SK-N-SH treated with all-trans-retinoic acid at 6 μM for 48 hours (cell line): Measurements from ENCODE around the gene FARP1.

Experiments
- ATAC-seq: fragments of 200-7000 bp; cut with Tn5 transposase; 3 replicates; pipeline ENCODE4 v1.9.1; 2020; ENCODE audit warnings: mild to moderate bottlenecking, moderate library complexity
- ARNTL ChIP-seq: fragments of 450-650 bp; formaldehyde crosslinking; IDR thresholded peaks from 2 replicates; pipeline ENCODE4 v1.5.0; 2020; ENCODE audit warnings: low read depth, mild to moderate bottlenecking, moderate library complexity, borderline replicate concordance
- BACH2 ChIP-seq: fragments of 250-450 bp; sonication (Bioruptor Pico); IDR thresholded peaks from 2 replicates; pipeline ENCODE4 v1.9.0; 2021; ENCODE audit warnings: mild to moderate bottlenecking, borderline replicate concordance
- CSDC2 ChIP-seq: fragments of 250-450 bp; sonication (Bioruptor Pico); IDR thresholded peaks from 2 replicates; pipeline ENCODE4 v1.5.0; 2020; ENCODE audit warnings: mild to moderate bottlenecking, moderate library complexity
- ESRRG ChIP-seq: fragments of 250-450 bp; sonication (Bioruptor Pico); IDR thresholded peaks from 2 replicates; pipeline ENCODE4 v1.6.1; 2021; ENCODE audit warnings: mild to moderate bottlenecking
- GLIS3 ChIP-seq: fragments of 250-450 bp; sonication (Bioruptor Pico); IDR thresholded peaks from 2 replicates; pipeline ENCODE4 v1.5.0; 2020; ENCODE audit warnings: mild to moderate bottlenecking, moderate library complexity
- ISL1 ChIP-seq: fragments of 250-450 bp; sonication (Bioruptor Pico); IDR thresholded peaks from 2 replicates; pipeline ENCODE4 v2.1.2; 2022; ENCODE audit warnings: mild to moderate bottlenecking, moderate library complexity
- OSR1 ChIP-seq: fragments of 250-450 bp; sonication (Bioruptor Pico); IDR thresholded peaks from 2 replicates; pipeline ENCODE4 v1.8.0; 2022; ENCODE audit warnings: moderate library complexity, mild to moderate bottlenecking, inconsistent platforms
- PPARA ChIP-seq: fragments of 250-450 bp; sonication (Bioruptor Pico); IDR thresholded peaks from 2 replicates; pipeline ENCODE4 v1.5.0; 2020; ENCODE audit warnings: mild to moderate bottlenecking, borderline replicate concordance
- RARB ChIP-seq: fragments of 250-450 bp; sonication (Bioruptor Pico); IDR thresholded peaks from 2 replicates; pipeline ENCODE4 v1.8.0; 2021; ENCODE audit warnings: mild to moderate bottlenecking, moderate library complexity
- TCF4 ChIP-seq: fragments of 250-450 bp; sonication (Bioruptor Pico); IDR thresholded peaks from 2 replicates; pipeline ENCODE4 v1.8.0; 2021; ENCODE audit warnings: mild to moderate bottlenecking, moderate library complexity, borderline replicate concordance
- TOX ChIP-seq: fragments of 250-450 bp; sonication (Bioruptor Pico); IDR thresholded peaks from 2 replicates; pipeline ENCODE4 v1.8.0; 2021; ENCODE audit warnings: mild to moderate bottlenecking, moderate library complexity, borderline replicate concordance
- ZC3H10 ChIP-seq: fragments of 250-450 bp; sonication (Bioruptor Pico); IDR thresholded peaks from 2 replicates; pipeline ENCODE4 v1.5.1; 2021; ENCODE audit warnings: mild to moderate bottlenecking, moderate library complexity
- ZFP3 ChIP-seq: fragments of 250-450 bp; sonication (Bioruptor Pico); IDR thresholded peaks from 2 replicates; pipeline ENCODE4 v1.5.0; 2020; ENCODE audit warnings: mild to moderate bottlenecking, moderate library complexity
- ZFP30 ChIP-seq: fragments of 450-650 bp; formaldehyde crosslinking; IDR thresholded peaks from 2 replicates; pipeline ENCODE4 v1.5.0; 2022; ENCODE audit warnings: mild to moderate bottlenecking, moderate library complexity
- ZNF565 ChIP-seq: fragments of 450-650 bp; formaldehyde crosslinking; conservative IDR thresholded peaks from 2 replicates; pipeline ENCODE4 v1.5.0; 2020; ENCODE audit warnings: low read depth, mild to moderate bottlenecking, moderate library complexity
- ZNF70 ChIP-seq: fragments of 450-650 bp; formaldehyde crosslinking; IDR thresholded peaks from 2 replicates; pipeline ENCODE4 v1.5.0; 2020; ENCODE audit warnings: mild to moderate bottlenecking, moderate library complexity
- ZNF8 ChIP-seq: fragments of 450-650 bp; formaldehyde crosslinking; IDR thresholded peaks from 2 replicates; pipeline ENCODE4 v1.5.0; 2020; ENCODE audit warnings: mild to moderate bottlenecking, moderate library complexity
- TF ChIP-seq, protein P1 (sequence below): fragments of 250-450 bp; sonication (Bioruptor Pico); IDR thresholded peaks from 2 replicates; pipeline ENCODE4 v1.5.0; 2020; ENCODE audit warnings: mild to moderate bottlenecking, moderate library complexity
- TF ChIP-seq, protein P2 (sequence below): fragments of 250-450 bp; sonication (Bioruptor Pico); IDR thresholded peaks from 2 replicates; pipeline ENCODE4 v1.5.1; 2020; ENCODE audit warnings: low read depth, mild to moderate bottlenecking, moderate library complexity
- TF ChIP-seq, protein P3 (sequence below): fragments of 250-450 bp; sonication (Bioruptor Pico); IDR thresholded peaks from 2 replicates; pipeline ENCODE4 v1.8.0; 2020; ENCODE audit warnings: mild to moderate bottlenecking, moderate library complexity, borderline replicate concordance
- TF ChIP-seq, protein P4 (sequence below): fragments of 250-450 bp; sonication (Bioruptor Pico); IDR thresholded peaks from 2 replicates; pipeline ENCODE4 v1.5.1; 2021; ENCODE audit warnings: mild to moderate bottlenecking, moderate library complexity

Gene FARP1

DNA sequence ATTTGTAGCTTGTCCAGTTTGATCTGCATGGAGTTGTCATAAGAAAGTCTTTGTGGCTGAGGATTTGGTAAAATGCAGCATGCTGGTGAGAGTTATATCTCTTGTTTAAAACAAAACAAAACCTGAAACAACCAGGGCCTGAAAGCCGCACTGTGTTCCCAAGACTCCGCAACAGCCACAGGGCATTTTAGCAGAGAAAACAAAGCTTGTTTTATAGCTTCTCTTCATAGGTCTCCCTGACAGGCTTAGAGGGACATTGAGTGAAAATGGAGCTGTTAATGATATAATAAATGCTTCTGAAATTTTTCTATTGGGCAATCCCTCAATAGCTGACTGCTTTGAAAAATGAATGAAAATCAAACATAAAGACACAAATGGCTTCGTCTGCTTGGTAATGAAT is 182.8 kb downstream of the FARP1 start (continued):
- TF ChIP-seq PPARA (CRISPR knock-in tag) (no peak), ZFP30 (CRISPR knock-in tag) (no peak)
- TF ChIP-seq, protein P1, sequence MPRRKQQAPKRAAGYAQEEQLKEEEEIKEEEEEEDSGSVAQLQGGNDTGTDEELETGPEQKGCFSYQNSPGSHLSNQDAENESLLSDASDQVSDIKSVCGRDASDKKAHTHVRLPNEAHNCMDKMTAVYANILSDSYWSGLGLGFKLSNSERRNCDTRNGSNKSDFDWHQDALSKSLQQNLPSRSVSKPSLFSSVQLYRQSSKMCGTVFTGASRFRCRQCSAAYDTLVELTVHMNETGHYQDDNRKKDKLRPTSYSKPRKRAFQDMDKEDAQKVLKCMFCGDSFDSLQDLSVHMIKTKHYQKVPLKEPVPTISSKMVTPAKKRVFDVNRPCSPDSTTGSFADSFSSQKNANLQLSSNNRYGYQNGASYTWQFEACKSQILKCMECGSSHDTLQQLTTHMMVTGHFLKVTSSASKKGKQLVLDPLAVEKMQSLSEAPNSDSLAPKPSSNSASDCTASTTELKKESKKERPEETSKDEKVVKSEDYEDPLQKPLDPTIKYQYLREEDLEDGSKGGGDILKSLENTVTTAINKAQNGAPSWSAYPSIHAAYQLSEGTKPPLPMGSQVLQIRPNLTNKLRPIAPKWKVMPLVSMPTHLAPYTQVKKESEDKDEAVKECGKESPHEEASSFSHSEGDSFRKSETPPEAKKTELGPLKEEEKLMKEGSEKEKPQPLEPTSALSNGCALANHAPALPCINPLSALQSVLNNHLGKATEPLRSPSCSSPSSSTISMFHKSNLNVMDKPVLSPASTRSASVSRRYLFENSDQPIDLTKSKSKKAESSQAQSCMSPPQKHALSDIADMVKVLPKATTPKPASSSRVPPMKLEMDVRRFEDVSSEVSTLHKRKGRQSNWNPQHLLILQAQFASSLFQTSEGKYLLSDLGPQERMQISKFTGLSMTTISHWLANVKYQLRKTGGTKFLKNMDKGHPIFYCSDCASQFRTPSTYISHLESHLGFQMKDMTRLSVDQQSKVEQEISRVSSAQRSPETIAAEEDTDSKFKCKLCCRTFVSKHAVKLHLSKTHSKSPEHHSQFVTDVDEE (CRISPR knock-in tag) = no peak
- TF ChIP-seq, all 23 proteins: peak for 0

DNA sequence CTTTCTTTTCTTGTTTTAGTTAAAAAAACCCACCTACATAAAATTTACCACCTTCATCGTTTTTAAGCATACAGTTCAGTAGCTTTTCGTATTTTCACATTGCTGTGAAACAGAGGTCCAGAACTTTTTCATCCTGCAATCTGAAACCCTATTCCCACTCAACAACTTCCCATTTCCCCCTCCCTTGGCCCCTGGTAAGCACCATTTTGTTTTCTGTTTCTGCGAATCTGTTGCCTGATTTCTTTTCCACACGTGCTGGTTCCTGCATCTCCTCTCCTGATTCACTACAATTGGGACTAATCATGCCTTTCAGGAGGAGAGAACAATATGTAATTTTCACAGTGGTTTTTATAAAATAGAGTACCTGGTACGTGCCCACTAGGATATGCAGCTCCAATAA is 183.4 kb downstream of the FARP1 start:
- no peak for ATAC-seq
- TF ChIP-seq, protein P2, sequence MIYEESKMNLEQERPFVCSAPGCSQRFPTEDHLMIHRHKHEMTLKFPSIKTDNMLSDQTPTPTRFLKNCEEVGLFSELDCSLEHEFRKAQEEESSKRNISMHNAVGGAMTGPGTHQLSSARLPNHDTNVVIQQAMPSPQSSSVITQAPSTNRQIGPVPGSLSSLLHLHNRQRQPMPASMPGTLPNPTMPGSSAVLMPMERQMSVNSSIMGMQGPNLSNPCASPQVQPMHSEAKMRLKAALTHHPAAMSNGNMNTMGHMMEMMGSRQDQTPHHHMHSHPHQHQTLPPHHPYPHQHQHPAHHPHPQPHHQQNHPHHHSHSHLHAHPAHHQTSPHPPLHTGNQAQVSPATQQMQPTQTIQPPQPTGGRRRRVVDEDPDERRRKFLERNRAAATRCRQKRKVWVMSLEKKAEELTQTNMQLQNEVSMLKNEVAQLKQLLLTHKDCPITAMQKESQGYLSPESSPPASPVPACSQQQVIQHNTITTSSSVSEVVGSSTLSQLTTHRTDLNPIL = no peak
- TF ChIP-seq ARNTL (CRISPR knock-in tag) (no peak), TCF4 (CRISPR knock-in tag) (no peak), ESRRG (CRISPR knock-in tag) (no peak), CSDC2 (CRISPR knock-in tag) (no peak), ISL1 (no peak), ZFP30 (CRISPR knock-in tag) (no peak), GLIS3 (CRISPR knock-in tag) (no peak), OSR1 (CRISPR knock-in tag) (no peak)

DNA sequence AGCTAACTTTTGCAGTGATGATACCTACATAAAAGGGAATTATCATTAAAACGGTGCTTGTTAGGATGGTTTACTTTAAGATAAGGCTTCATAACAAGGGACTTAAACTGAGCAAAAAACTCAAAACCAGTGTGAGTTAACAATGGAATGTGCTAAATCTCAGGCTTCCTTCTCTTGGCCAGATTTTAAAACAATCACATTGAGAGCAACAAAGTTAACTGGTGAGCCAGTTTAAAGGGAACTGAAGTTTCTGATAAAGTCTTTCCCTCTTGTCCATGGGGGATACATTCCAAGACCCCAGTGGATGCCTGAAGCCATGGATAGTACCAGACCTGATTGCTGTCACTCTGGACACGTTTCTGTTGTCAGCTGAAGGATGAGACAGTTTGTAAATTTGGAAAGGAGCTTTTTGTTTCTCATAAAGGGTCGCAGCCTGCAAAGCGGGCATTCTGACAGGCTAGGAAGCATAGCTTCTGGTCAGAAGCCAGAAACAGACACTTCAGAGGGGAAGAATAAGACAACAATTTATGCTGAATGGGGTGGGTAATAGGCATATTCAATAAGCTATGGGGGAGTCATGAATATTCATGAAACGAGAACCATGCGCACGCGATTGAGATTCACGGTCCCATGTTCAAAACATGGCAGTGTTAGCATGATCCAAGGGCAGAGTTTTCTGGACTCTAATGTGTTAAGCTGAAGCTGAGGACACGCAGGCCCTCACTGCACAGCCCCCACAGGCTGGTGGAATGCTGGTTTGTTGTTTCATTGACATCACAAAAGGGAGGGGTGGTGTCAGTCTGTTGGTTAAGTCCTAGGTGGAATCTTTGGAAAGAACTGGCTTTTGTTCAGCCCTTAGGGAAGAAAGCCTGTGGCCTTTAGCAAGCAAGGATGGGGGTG is 184.7 kb downstream of the FARP1 start:
- no peak for ATAC-seq

DNA sequence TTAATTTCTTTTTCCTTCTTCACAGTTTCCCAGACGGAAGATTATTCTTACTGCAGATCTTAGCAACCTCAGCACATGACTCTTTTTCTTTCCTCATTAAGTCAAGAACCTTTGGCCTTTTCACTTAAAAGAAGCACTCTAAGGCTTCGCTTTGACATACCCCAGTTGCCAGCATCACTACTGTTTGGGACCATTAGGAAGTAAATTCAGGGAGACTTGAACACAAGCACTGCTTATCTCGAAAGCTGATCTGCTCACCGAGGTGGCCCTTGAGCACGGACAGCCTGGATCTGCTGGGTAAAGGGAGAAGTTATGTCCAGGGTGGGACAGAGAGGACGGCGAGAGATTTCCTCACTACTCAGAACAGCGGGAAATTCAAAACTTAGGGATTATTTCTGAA is 185.6 kb downstream of the FARP1 start:
- no peak for ATAC-seq
- TF ChIP-seq ZNF565 (CRISPR knock-in tag) = no peak
- no peak for TF ChIP-seq BACH2 (CRISPR knock-in tag)
- no peak for TF ChIP-seq GLIS3 (CRISPR knock-in tag)
- no peak for TF ChIP-seq PPARA (CRISPR knock-in tag)
- TF ChIP-seq ZFP3 (CRISPR knock-in tag) = no peak
- TF ChIP-seq RARB = no peak
- no peak for TF ChIP-seq ISL1
- no peak for TF ChIP-seq TOX
- no peak for TF ChIP-seq ZFP30 (CRISPR knock-in tag)
- TF ChIP-seq OSR1 (CRISPR knock-in tag) = no peak
- TF ChIP-seq ZC3H10 (CRISPR knock-in tag) = no peak
- TF ChIP-seq, protein P3, sequence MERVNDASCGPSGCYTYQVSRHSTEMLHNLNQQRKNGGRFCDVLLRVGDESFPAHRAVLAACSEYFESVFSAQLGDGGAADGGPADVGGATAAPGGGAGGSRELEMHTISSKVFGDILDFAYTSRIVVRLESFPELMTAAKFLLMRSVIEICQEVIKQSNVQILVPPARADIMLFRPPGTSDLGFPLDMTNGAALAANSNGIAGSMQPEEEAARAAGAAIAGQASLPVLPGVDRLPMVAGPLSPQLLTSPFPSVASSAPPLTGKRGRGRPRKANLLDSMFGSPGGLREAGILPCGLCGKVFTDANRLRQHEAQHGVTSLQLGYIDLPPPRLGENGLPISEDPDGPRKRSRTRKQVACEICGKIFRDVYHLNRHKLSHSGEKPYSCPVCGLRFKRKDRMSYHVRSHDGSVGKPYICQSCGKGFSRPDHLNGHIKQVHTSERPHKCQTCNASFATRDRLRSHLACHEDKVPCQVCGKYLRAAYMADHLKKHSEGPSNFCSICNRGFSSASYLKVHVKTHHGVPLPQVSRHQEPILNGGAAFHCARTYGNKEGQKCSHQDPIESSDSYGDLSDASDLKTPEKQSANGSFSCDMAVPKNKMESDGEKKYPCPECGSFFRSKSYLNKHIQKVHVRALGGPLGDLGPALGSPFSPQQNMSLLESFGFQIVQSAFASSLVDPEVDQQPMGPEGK (CRISPR knock-in tag) = no peak
- no peak for TF ChIP-seq ZNF8 (CRISPR knock-in tag)
- no peak for TF ChIP-seq ARNTL (CRISPR knock-in tag)
- no peak for TF ChIP-seq ZNF70 (CRISPR knock-in tag)
- no peak for TF ChIP-seq CSDC2 (CRISPR knock-in tag)

More for the DNA sequence above, 184.7 kb downstream of the FARP1 start:
- TF ChIP-seq TCF4 (CRISPR knock-in tag) = no peak

DNA sequence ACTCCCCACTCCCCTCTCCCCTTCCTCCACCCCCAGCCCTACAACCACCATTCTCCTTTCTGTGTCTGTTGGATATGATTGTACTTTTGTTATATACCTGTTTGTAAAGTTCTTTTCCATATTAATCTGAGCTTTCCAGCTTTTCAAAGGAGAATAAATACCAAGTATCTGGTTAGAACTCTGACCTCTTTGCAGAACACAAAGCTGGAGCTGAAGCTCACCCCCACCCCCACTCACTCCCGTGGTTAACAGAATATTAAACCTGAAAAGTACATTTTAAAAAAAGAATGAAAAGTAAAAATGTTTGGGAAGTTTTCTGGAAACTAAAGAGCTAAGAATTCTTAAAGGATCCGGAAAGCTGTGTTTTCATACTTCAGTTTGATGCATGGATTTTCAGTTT is 189.3 kb downstream of the FARP1 start:
- ATAC-seq = no peak
- TF ChIP-seq ZNF70 (CRISPR knock-in tag) (no peak), ZFP3 (CRISPR knock-in tag) (no peak), OSR1 (CRISPR knock-in tag) (no peak), TCF4 (CRISPR knock-in tag) (no peak), CSDC2 (CRISPR knock-in tag) (no peak), ZFP30 (CRISPR knock-in tag) (no peak), RARB (no peak), GLIS3 (CRISPR knock-in tag) (no peak), ZNF565 (CRISPR knock-in tag) (no peak), TOX (no peak)
- TF ChIP-seq, protein P3 (CRISPR knock-in tag) = no peak
- TF ChIP-seq, protein P4, sequence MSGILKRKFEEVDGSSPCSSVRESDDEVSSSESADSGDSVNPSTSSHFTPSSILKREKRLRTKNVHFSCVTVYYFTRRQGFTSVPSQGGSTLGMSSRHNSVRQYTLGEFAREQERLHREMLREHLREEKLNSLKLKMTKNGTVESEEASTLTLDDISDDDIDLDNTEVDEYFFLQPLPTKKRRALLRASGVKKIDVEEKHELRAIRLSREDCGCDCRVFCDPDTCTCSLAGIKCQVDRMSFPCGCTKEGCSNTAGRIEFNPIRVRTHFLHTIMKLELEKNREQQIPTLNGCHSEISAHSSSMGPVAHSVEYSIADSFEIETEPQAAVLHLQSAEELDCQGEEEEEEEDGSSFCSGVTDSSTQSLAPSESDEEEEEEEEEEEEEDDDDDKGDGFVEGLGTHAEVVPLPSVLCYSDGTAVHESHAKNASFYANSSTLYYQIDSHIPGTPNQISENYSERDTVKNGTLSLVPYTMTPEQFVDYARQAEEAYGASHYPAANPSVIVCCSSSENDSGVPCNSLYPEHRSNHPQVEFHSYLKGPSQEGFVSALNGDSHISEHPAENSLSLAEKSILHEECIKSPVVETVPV = no peak
